ENCODE measurements around the gene GLRX. TPM values are rescaled to one million over a fixed set of nuclear protein-coding genes. Genes with fewer than 3 reads are reported as not detected.
A peak's percentile ranks its signal among the peaks of the same experiment; 100 is the strongest.

The GLRX gene
- total and polyA plus RNA-seq, 2 of the 4 experiments (the other 2 are of a cell fraction), result 142 to 193 TPM

DNA sequence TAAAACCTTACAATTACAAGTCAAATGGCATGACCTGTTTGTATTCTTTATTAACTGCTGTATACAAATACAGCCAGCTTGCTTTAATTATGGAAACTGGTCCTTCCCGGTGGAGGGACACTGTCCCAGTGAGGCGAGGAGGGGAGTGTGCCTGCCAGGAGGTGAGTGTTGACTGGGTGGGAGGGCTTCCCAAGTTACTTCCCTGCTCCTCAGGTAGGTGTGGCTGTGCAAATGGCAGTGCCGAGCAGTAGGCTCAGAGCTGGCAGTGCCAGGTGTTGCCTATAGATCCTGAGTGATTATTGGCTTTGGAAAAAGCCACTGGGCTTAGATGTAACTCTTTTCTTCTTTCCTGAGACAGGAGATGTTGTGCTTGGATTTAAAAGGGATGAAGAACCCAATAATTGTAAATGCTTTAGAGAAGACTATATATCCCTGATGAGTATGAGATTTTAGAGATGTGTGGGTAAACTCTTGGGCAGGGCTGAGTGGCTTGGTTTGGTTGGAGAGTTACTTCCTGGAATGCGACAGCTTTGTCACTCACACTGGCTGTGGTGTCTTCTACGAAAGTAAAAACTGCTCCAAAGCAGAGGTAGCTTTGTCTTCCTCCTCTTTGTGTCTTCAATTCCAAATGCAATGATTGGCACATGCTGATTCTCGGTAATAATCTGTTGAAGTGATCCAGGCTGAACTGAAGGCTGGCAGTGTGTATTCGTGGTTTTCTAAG lies 43.7 kb downstream of the GLRX start (continued):
- TF ChIP-seq CHD1 (IDR thresholded peaks at IDR 0.05; ENCODE audit: low read depth, low read length), result no peak

DNA sequence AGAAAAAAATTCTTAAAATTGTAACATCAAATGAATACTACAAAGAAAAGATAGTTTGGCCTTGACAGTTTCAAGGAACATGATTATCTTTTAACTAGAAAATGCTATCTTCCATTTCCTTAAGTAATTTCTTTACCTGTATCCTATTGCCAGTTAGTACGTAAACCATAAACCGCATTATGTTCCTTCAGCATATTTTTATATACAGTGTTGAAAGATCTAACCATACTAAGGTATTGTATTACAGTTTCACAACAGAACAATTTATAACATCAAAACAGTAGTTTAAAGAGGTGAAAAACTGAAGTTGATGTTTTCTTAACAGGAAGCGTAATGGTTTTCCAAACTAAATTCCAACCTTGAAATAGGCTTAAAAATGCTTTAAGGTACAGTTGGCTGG lies 45.1 kb downstream of the GLRX start:
- in situ Hi-C loops (cut with MboI; ENCODE audit: low sequenced_read_pairs), result no loop called here
- BruUV-seq (replicated peaks), result no TSS peak
- POLR2A ChIA-PET (ENCODE audit: unreplicated experiment), result no interaction called here

More for the DNA sequence above, 45.1 kb downstream of the GLRX start:
- no peaks in the 10 kb centered on the region for H3K27me3 ChIP-seq (ENCODE audit: control insufficient read depth, insufficient read depth, low read length)
- peaks cover 21% of the 10 kb centered on the region for H3K9me1 ChIP-seq (ENCODE audit: insufficient read depth, low read length)
- no peak overlapping the region for H4K91ac ChIP-seq (ENCODE audit: insufficient read depth, low read depth, low read length)
- no peak overlapping the region for H3K4me2 ChIP-seq (ENCODE audit: low read depth, low read length)
- no peak overlapping the region for H2AFZ ChIP-seq (replicated peaks; ENCODE audit: low read length, poor library complexity)
- no CpG with 5 or more reads among the region's 3 CpGs for WGBS, 2 experiments (ENCODE audit: extremely low coverage in 2 of 2, insufficient read length in 1 of 2)
- dilution Hi-C loops (cut with HindIII; ENCODE audit: low sequenced_read_pairs, unreplicated experiment), result no loop called here
- H3K14ac ChIP-seq (replicated peaks; ENCODE audit: low read depth, low read length), result no peak overlapping the region
- H3K4me1 ChIP-seq (ENCODE audit: control insufficient read depth, insufficient read depth, low read length), result peaks cover 21% of the 10 kb centered on the region
- no peak overlapping the region for H3K4ac ChIP-seq (ENCODE audit: low read depth, low read length)
- H2AK5ac ChIP-seq (ENCODE audit: low read depth, low read length), result no peak overlapping the region
- DNase-seq (peak; percentile 27), ATAC-seq (ENCODE audit: low read depth) (no peak)
- H3K18ac ChIP-seq (ENCODE audit: low read depth, low read length), result no peak overlapping the region
- no peak overlapping the region for H4K5ac ChIP-seq (ENCODE audit: low read depth, low read length)
- no peak overlapping the region for H3K4me3 ChIP-seq (ENCODE audit: insufficient read depth, low read depth, low read length)
- H3K23ac ChIP-seq (ENCODE audit: low read depth, low read length), result no peak overlapping the region
- no peak overlapping the region for H2BK15ac ChIP-seq (ENCODE audit: low read depth, low read length)
- no peak overlapping the region for H3K9ac ChIP-seq (ENCODE audit: low read depth, low read length)
- H4K20me1 ChIP-seq (ENCODE audit: insufficient read depth, low read length), result no peaks in the 10 kb centered on the region; the same call in 1 of the 2 replicates
- H4K8ac ChIP-seq (ENCODE audit: low read depth in 2 of 2, low read length in 2 of 2), result no peak overlapping the region
- H2AK9ac ChIP-seq (replicated peaks; ENCODE audit: low read depth, low read length, poor library complexity), result no peak overlapping the region
- no peak overlapping the region for H2BK20ac ChIP-seq (ENCODE audit: low read depth, low read length)
- H3K9me3 ChIP-seq (ENCODE audit: control insufficient read depth, insufficient read depth, low read length), result no peaks in the 10 kb centered on the region
- H3K79me1 ChIP-seq (ENCODE audit: low read depth in 1 of 2, low read length in 2 of 2), result peaks cover 14 to 47% of the 10 kb centered on the region in 2 experiments; a peak in 3 of 4 replicates
- peak overlapping the region; percentile 0; the same call in 1 of the 2 replicates for H3K27ac ChIP-seq (ENCODE audit: insufficient read depth, low read length)
- CTCF ChIA-PET, result no interaction called here
- H3K56ac ChIP-seq (ENCODE audit: extremely low read depth, insufficient read depth, low read length), result no peak overlapping the region
- H2BK120ac ChIP-seq (ENCODE audit: low read depth, low read length), result no peak overlapping the region
- no peak overlapping the region for H2BK5ac ChIP-seq (ENCODE audit: low read depth, low read length, poor library complexity, severe bottlenecking)
- H3K36me3 ChIP-seq (ENCODE audit: control insufficient read depth, insufficient read depth, low read length), result peaks cover 26% of the 10 kb centered on the region
- no peak for TF ChIP-seq RCOR1 (IDR thresholded peaks at IDR 0.05; ENCODE audit: insufficient replicate concordance, low read length)
- TF ChIP-seq, protein P1, sequence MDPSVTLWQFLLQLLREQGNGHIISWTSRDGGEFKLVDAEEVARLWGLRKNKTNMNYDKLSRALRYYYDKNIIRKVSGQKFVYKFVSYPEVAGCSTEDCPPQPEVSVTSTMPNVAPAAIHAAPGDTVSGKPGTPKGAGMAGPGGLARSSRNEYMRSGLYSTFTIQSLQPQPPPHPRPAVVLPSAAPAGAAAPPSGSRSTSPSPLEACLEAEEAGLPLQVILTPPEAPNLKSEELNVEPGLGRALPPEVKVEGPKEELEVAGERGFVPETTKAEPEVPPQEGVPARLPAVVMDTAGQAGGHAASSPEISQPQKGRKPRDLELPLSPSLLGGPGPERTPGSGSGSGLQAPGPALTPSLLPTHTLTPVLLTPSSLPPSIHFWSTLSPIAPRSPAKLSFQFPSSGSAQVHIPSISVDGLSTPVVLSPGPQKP (IDR thresholded peaks at IDR 0.05; ENCODE audit: borderline replicate concordance, low read depth, low read length), result no peak
- no peak for TF ChIP-seq POLR2A (IDR thresholded peaks at IDR 0.05; ENCODE audit: low read depth, low read length)
- TF ChIP-seq FOS (IDR thresholded peaks at IDR 0.05; ENCODE audit: low read depth, low read length), result no peak
- intact Hi-C loops (cut with micrococcal nuclease), result no loop called here
